Common myeloid progenitor, CD34-positive (primary cell): Measurements from ENCODE around the gene C3orf33.

ENCODE experiments used
- CTCF ChIA-PET: fragments of 350-600 bp; sonication (Branson Sonifier 250); formaldehyde crosslinking; loops from one replicate; lab custom pipeline; 2021; ENCODE audit warnings: antibody characterized with exemption; lab: Charles Lee
- POLR2A ChIA-PET: fragments of 350-600 bp; sonication (Branson Sonifier 250); formaldehyde crosslinking; loops from one replicate; lab custom pipeline; 2021; ENCODE audit warnings: antibody characterized with exemption; lab: Charles Lee
- DNase-seq, 3 donors: peaks; one replicate each; pipeline versions ENCODE4 v3.0.0 to v3.0.0-alpha.2; 2013
- H3K27ac ChIP-seq, 2 experiments: 1 replicate in 1 of 2; 2 replicates in 1 of 2; pipeline ENCODE4 v1.7.0; 2013; ENCODE audit warnings: inconsistent platforms in 2 of 2, low read length in 2 of 2, mild to moderate bottlenecking in 2 of 2, low read depth in 1 of 2, moderate library complexity in 1 of 2; ENCODE audit not compliant: severe bottlenecking in 2 of 2, insufficient read depth in 1 of 2, poor library complexity in 1 of 2
- H3K27me3 ChIP-seq, 5 experiments: replicated peaks in 2 of 5; 1 replicate in 3 of 5; 2 replicates in 2 of 5; pipeline versions ENCODE4 v1.6.1 to v1.7.0; 2013; ENCODE audit warnings: low read length in 4 of 5, mild to moderate bottlenecking in 2 of 5, moderate library complexity in 2 of 5, inconsistent platforms in 1 of 5; ENCODE audit not compliant: insufficient read depth in 5 of 5, control insufficient read depth in 4 of 5
- H3K36me3 ChIP-seq, 4 experiments: 1 replicate in 2 of 4; 2 replicates in 2 of 4; pipeline versions ENCODE4 v1.6.1 to v1.7.0; 2013; ENCODE audit warnings: low read length in 3 of 4, control low read depth in 1 of 4, mild to moderate bottlenecking in 1 of 4; ENCODE audit not compliant: control insufficient read depth in 4 of 4, insufficient read depth in 4 of 4
- H3K4me1 ChIP-seq, 4 experiments: 1 replicate in 3 of 4; 2 replicates in 1 of 4; pipeline versions ENCODE4 v1.6.1 to v1.7.1; 2013; ENCODE audit warnings: low read length in 3 of 4, mild to moderate bottlenecking in 3 of 4, control low read depth in 1 of 4, inconsistent platforms in 1 of 4, moderate library complexity in 1 of 4; ENCODE audit not compliant: control insufficient read depth in 4 of 4, insufficient read depth in 4 of 4; ENCODE audit errors: control extremely low read depth in 1 of 4
- H3K4me3 ChIP-seq, 7 experiments: 1 replicate in 4 of 7; 2 replicates in 3 of 7; pipeline versions ENCODE4 v1.5.1 to v1.7.0; 2013; ENCODE audit warnings: mild to moderate bottlenecking in 7 of 7, low read length in 6 of 7, moderate library complexity in 6 of 7, inconsistent platforms in 2 of 7, low read depth in 2 of 7, control low read depth in 1 of 7; ENCODE audit not compliant: insufficient read depth in 4 of 7, control insufficient read depth in 1 of 7; ENCODE audit errors: extremely low read depth in 1 of 7
- H3K9me3 ChIP-seq, 5 experiments: 1 replicate in 4 of 5; 2 replicates in 1 of 5; pipeline versions ENCODE4 v1.6.1 to v1.7.1; 2013; ENCODE audit warnings: low read length in 4 of 5, mild to moderate bottlenecking in 2 of 5, inconsistent platforms in 1 of 5, low read depth in 1 of 5, moderate library complexity in 1 of 5; ENCODE audit not compliant: control insufficient read depth in 4 of 5, insufficient read depth in 2 of 5; ENCODE audit errors: control extremely low read depth in 1 of 5
- WGBS: methylation state at CpG from one replicate; pipeline ENCODE4 v1.1.5; 2013; ENCODE audit not compliant: insufficient coverage; 5-methylcytosine and 5-hydroxymethylcytosine counted together

The C3orf33 gene

GRCh38 chr3:155748611-155749365 is 57.3 kb downstream of the C3orf33 start:
- ChIA-PET CTCF (interaction anchor here (0.6 to 0.7 kb wide), 2 partner anchors 9 to 90 kb away, joined by 3 read pairs; no protein-coding TSS in a partner anchor), POLR2A (no interaction called here)
- H3K9me3 ChIP-seq = no peaks in the 10 kb centered on the region
- no peaks in the 10 kb centered on the region for H3K36me3 ChIP-seq
- H3K27ac ChIP-seq = no peak overlapping the region
- H3K4me3 ChIP-seq = no peak overlapping the region
- WGBS = 96% methylated on average over 7 of the region's 8 CpGs
- DNase-seq = no peak
- H3K4me1 ChIP-seq = peaks cover under 1 to 22% (median 18%) of the 10 kb centered on the region in 4 experiments
- peaks cover 0 to 40% (median 21%) of the 10 kb centered on the region in 5 experiments for H3K27me3 ChIP-seq

- POLR2A ChIA-PET = no interaction called here
Observed at GRCh38 chr3:155747946-155748290, 58.2 kb downstream of the C3orf33 start.

GRCh38 chr3:155747286-155747945 is 58.7 kb downstream of the C3orf33 start:
- Histone ChIP-seq H3K9me3 (no peaks in the 10 kb centered on the region), H3K4me3 (no peak overlapping the region), H3K27ac (no peak overlapping the region), H3K27me3 (peaks cover 2 to 54% (median 24%) of the 10 kb centered on the region in 5 experiments), H3K4me1 (peaks cover 2 to 25% (median 21%) of the 10 kb centered on the region in 4 experiments), H3K36me3 (no peaks in the 10 kb centered on the region)
- WGBS = no CpG with 5 or more reads among the region's 2 CpGs
- POLR2A ChIA-PET = no interaction called here
- peak in 1 of 3 donors; percentile 18 for DNase-seq
- CTCF ChIA-PET = interaction anchor here (1.5 kb wide), 1 partner anchor 59 kb away, joined by 4 read pairs; the partner anchor contains the start of gene C3orf33

More at GRCh38 chr3:155747946-155748290, 58.2 kb downstream of the C3orf33 start:
- H3K9me3 ChIP-seq = no peaks in the 10 kb centered on the region
- H3K4me1 ChIP-seq = peaks cover 2 to 25% (median 21%) of the 10 kb centered on the region in 4 experiments
- H3K27ac ChIP-seq = no peak overlapping the region
- 89% methylated on average over 3 of the region's 3 CpGs for WGBS
- peaks cover 1 to 49% (median 23%) of the 10 kb centered on the region in 5 experiments for H3K27me3 ChIP-seq
- H3K36me3 ChIP-seq = no peaks in the 10 kb centered on the region
- no peak for DNase-seq
- CTCF ChIA-PET = interaction anchor here (0.6 kb wide), 1 partner anchor 91 kb away, joined by 3 read pairs; no protein-coding TSS in a partner anchor
- H3K4me3 ChIP-seq = no peak overlapping the region

- CTCF ChIA-PET = interaction anchor here (0.6 to 1.5 kb wide), 2 partner anchors 60 to 678 kb away, joined by 3 to 4 read pairs; partner anchors contain the start of gene C3orf33
- H3K27me3 ChIP-seq = peaks cover 2 to 59% (median 24%) of the 10 kb centered on the region in 5 experiments
Observed at GRCh38 chr3:155746703-155747102, 59.4 kb downstream of the C3orf33 start.

GRCh38 chr3:155745795-155746550 is 60.1 kb downstream of the C3orf33 start:
- WGBS = 23% methylated on average over 16 of the region's 19 CpGs
- ChIA-PET POLR2A (no interaction called here), CTCF (interaction anchor here (0.6 to 1.5 kb wide), 4 partner anchors 9 to 678 kb away, joined by 3 to 4 read pairs (median 4); partner anchors contain the start of gene C3orf33)
- Histone ChIP-seq H3K27ac (no peak overlapping the region), H3K4me1 (peaks cover 2 to 25% (median 21%) of the 10 kb centered on the region in 4 experiments), H3K9me3 (no peaks in the 10 kb centered on the region), H3K36me3 (no peaks in the 10 kb centered on the region), H3K27me3 (peaks cover 2 to 64% (median 24%) of the 10 kb centered on the region in 5 experiments), H3K4me3 (peak overlapping the region in 2 of 7 experiments; percentile 82 to 83)
- DNase-seq = peak in 2 of 3 donors; percentile 62 to 71

More at GRCh38 chr3:155746703-155747102, 59.4 kb downstream of the C3orf33 start:
- POLR2A ChIA-PET = no interaction called here
- Histone ChIP-seq H3K9me3 (no peaks in the 10 kb centered on the region), H3K36me3 (no peaks in the 10 kb centered on the region), H3K27ac (no peak overlapping the region), H3K4me1 (peaks cover 2 to 25% (median 21%) of the 10 kb centered on the region in 4 experiments), H3K4me3 (no peak overlapping the region)
- WGBS = no CpG with 5 or more reads among the region's 1 CpG
- DNase-seq = peak in 1 of 3 donors; percentile 33

GRCh38 chr3:155744626-155745324 is 61.3 kb downstream of the C3orf33 start, which contains the start of gene PLCH1:
Gene PLCH1, minus strand, starts transcription at chr3:155745071. Its CDS starts 40,847 bp downstream, at chr3:155704224.
- no peaks in the 10 kb centered on the region for H3K36me3 ChIP-seq
- peaks cover 2 to 66% (median 24%) of the 10 kb centered on the region in 5 experiments for H3K27me3 ChIP-seq
- no peaks in the 10 kb centered on the region for H3K9me3 ChIP-seq
- CTCF ChIA-PET = no interaction called here
- peak within 1 kb of the TSS; percentile 48 to 84 (median 78) for H3K4me3 ChIP-seq
- WGBS = 0% methylated on average over 27 of the region's 33 CpGs
- peaks cover 2 to 25% (median 21%) of the 10 kb centered on the region in 4 experiments for H3K4me1 ChIP-seq
- peak; percentile 79 to 93 (median 91) for DNase-seq
- POLR2A ChIA-PET = no interaction called here
- H3K27ac ChIP-seq = no peak within 1 kb of the TSS
